ENCODE measurements around the gene CDS2.

The CDS2 gene

DNA sequence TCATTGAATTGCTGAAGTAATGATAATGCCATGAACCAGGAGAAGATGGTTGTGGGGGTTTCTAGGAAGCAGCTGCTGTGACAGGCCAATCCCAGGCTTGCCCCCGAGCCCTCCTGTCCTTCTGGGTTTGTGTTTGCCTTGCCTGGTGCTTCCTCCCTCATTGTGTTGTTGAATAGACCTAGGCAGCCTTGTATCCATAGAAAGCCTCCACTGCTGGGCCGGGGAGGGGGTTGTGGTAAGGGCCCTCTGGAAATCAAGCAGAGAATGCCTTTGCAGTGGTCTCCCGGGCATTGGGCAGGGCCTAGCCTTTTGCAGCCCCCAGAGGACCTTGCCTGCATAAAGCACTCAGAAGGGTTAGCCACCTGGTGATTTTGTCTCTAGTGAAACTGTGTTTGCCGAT is 69.3 kb downstream of the CDS2 start:
- TF ChIP-seq, protein P1, sequence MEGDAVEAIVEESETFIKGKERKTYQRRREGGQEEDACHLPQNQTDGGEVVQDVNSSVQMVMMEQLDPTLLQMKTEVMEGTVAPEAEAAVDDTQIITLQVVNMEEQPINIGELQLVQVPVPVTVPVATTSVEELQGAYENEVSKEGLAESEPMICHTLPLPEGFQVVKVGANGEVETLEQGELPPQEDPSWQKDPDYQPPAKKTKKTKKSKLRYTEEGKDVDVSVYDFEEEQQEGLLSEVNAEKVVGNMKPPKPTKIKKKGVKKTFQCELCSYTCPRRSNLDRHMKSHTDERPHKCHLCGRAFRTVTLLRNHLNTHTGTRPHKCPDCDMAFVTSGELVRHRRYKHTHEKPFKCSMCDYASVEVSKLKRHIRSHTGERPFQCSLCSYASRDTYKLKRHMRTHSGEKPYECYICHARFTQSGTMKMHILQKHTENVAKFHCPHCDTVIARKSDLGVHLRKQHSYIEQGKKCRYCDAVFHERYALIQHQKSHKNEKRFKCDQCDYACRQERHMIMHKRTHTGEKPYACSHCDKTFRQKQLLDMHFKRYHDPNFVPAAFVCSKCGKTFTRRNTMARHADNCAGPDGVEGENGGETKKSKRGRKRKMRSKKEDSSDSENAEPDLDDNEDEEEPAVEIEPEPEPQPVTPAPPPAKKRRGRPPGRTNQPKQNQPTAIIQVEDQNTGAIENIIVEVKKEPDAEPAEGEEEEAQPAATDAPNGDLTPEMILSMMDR (IDR thresholded peaks at IDR 0.05), result no peak
- Histone ChIP-seq H3K4me3 (no peak overlapping the region), H3K36me3 (peaks cover 24 to 69% (median 61%) of the 10 kb centered on the region in 3 donors), H3K27ac (no peak overlapping the region), H3K9me3 (no peaks in the 10 kb centered on the region), H3K4me1 (peaks cover 0 to 12% (median 7%) of the 10 kb centered on the region in 4 donors), H3K27me3 (no peaks in the 10 kb centered on the region)
- DNase-seq, result no peak
- intact Hi-C loops (cut with DNase I; ENCODE audit: low total_unique reads), result no loop called here

- DNase-seq, result no peak
- no peak overlapping the region for H3K27ac ChIP-seq
Observed at GRCh38 chr20:5197270-5197827, 70.5 kb downstream of the CDS2 start.

DNA sequence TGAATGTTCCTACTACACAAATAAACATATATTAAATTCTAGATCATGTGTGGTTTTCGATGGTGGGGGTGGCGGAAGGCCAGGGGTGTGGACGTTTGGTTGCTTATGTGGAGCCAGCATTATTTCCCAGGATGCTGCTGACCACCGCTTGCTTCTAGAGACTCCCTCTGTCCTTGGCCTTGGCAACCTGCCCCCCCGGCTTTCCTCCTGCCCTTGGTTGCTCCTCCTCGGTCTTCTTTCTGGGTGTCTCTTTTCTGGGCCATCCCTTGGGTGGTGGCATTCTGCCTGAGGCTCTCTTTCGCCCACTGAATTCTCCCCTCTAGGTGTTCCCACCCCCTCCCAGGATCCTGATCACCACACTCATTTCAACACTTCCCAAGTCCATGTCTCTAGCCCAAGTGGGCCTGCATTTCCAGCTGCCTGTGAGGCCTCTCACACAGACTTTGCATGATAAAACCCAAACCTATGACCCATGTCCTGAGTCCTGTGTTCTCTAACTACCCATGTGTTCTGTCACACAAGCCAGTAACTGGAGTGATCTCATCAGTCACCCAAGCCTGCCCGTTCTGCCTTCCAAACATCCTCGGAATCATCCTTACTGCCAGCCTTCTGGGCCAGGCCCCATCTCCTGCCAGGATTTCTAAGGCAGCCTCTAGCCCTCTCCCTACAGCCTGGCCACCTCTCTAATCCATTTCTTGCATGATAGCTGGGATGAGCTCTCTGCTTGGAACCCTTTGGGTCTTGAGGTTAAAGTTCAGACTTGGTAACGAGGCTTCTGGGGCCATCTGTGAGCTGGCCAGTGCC is 71.2 kb downstream of the CDS2 start:
- no peak overlapping the region for H3K27ac ChIP-seq
- H3K9me3 ChIP-seq, result no peaks in the 10 kb centered on the region
- H3K36me3 ChIP-seq, result peaks cover 12 to 56% (median 47%) of the 10 kb centered on the region in 3 donors
- TF ChIP-seq, protein P1 (IDR thresholded peaks at IDR 0.05), result no peak
- H3K27me3 ChIP-seq, result no peaks in the 10 kb centered on the region
- no peak overlapping the region for H3K4me3 ChIP-seq
- intact Hi-C loops (cut with DNase I; ENCODE audit: low total_unique reads), result no loop called here
- H3K4me1 ChIP-seq, result no peaks in the 10 kb centered on the region
- no peak for DNase-seq

More at GRCh38 chr20:5197270-5197827, 70.5 kb downstream of the CDS2 start:
- TF ChIP-seq, protein P1 (IDR thresholded peaks at IDR 0.05), result no peak
- H3K9me3 ChIP-seq, result no peaks in the 10 kb centered on the region
- H3K4me1 ChIP-seq, result peaks cover 0 to 5% (median 0%) of the 10 kb centered on the region in 4 donors
- no peak overlapping the region for H3K4me3 ChIP-seq
- intact Hi-C loops (cut with DNase I; ENCODE audit: low total_unique reads), result no loop called here
- H3K27me3 ChIP-seq, result no peaks in the 10 kb centered on the region
- H3K36me3 ChIP-seq, result peaks cover 17 to 61% (median 51%) of the 10 kb centered on the region in 3 donors

DNA sequence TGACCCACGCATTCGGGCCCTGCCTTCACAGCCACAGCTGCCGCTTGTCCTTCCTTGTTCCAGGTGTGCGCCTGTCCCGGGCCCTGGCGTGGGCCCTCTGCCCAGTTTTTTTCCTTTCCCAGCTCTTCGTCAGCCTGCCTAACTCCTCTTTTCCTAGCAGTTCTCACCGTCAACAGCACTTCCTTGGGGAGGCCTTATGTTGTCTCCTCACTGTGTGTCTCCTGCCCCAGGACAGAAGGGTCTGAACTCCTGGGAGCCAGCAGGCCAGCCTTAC is 71.8 kb downstream of the CDS2 start:
- Histone ChIP-seq H3K27ac (no peak overlapping the region), H3K4me3 (no peak overlapping the region), H3K9me3 (no peaks in the 10 kb centered on the region), H3K36me3 (peaks cover 11 to 51% (median 43%) of the 10 kb centered on the region in 3 donors), H3K4me1 (no peaks in the 10 kb centered on the region), H3K27me3 (no peaks in the 10 kb centered on the region)
- intact Hi-C loops (cut with DNase I; ENCODE audit: low total_unique reads), result no loop called here
- TF ChIP-seq, protein P1 (IDR thresholded peaks at IDR 0.05), result no peak
- DNase-seq, result no peak

- Histone ChIP-seq H3K27me3 (no peaks in the 10 kb centered on the region), H3K9me3 (no peaks in the 10 kb centered on the region), H3K27ac (no peak overlapping the region), H3K4me1 (peaks cover 0 to 5% (median 0%) of the 10 kb centered on the region in 4 donors), H3K36me3 (peaks cover 9 to 10% (median 9%) of the 10 kb centered on the region in 3 donors), H3K4me3 (no peak overlapping the region)
- TF ChIP-seq, protein P1 (IDR thresholded peaks at IDR 0.05), result no peak
- intact Hi-C loops (cut with DNase I; ENCODE audit: low total_unique reads), result no loop called here
- DNase-seq, result no peak
Observed at GRCh38 chr20:5203380-5203779, 76.6 kb downstream of the CDS2 start.

Measured in tibial artery (tissue), 4 donors.